Osteoblast (primary cell): ENCODE results near the gene FSHR. TPM values are rescaled to one million over a fixed set of nuclear protein-coding genes. Genes with fewer than 3 reads are reported as not detected.

Experiments
- DNase-seq: peaks from one replicate; pipeline ENCODE4 v3.0.0; 2011; ENCODE audit warnings: low spot score, mixed read lengths; ENCODE audit not compliant: insufficient read length; ENCODE audit errors: missing footprints
- H2AFZ ChIP-seq: 2 replicates; pipeline ENCODE4 v1.6.0; 2011; ENCODE audit warnings: mild to moderate bottlenecking, low read length
- H3K27ac ChIP-seq: 2 replicates; pipeline ENCODE4 v1.5.1; 2011; ENCODE audit warnings: mild to moderate bottlenecking, low read depth, low read length, moderate library complexity
- H3K27me3 ChIP-seq: 2 replicates; pipeline ENCODE4 v1.6.0; 2012; ENCODE audit warnings: mild to moderate bottlenecking, control low read depth, inconsistent platforms, low read length, moderate library complexity; ENCODE audit not compliant: insufficient read depth
- H3K36me3 ChIP-seq: 2 replicates; pipeline ENCODE4 v1.5.1; 2011; ENCODE audit warnings: mild to moderate bottlenecking, low read length, control low read depth, moderate library complexity; ENCODE audit not compliant: insufficient read depth
- H3K4me1 ChIP-seq: 2 replicates; pipeline ENCODE4 v1.5.1; 2011; ENCODE audit warnings: mild to moderate bottlenecking, low read length, control low read depth, moderate library complexity; ENCODE audit not compliant: insufficient read depth
- H3K4me2 ChIP-seq: 2 replicates; pipeline ENCODE4 v1.6.0; 2011; ENCODE audit warnings: mild to moderate bottlenecking, low read length; ENCODE audit not compliant: insufficient read depth
- H3K4me3 ChIP-seq: fragments of 200-600 bp; sonication (generic); 3 replicates; pipeline ENCODE4 v1.5.1; 2012; ENCODE audit warnings: mild to moderate bottlenecking, low read length, inconsistent platforms; ENCODE audit not compliant: insufficient read depth
- H3K79me2 ChIP-seq: 2 replicates; pipeline ENCODE4 v1.6.0; 2012; ENCODE audit warnings: mild to moderate bottlenecking, low read length, control low read depth, inconsistent platforms; ENCODE audit not compliant: insufficient read depth
- H3K9me3 ChIP-seq: 2 replicates; pipeline ENCODE4 v1.5.1; 2011; ENCODE audit warnings: low read depth, low read length, control low read depth
- H4K20me1 ChIP-seq: 2 replicates; pipeline ENCODE4 v1.6.0; 2012; ENCODE audit warnings: mild to moderate bottlenecking, low read length, control low read depth; ENCODE audit not compliant: insufficient read depth
- CTCF ChIP-seq: IDR thresholded peaks from 2 replicates; pipeline ENCODE4 v1.5.1; 2011; ENCODE audit warnings: mild to moderate bottlenecking, low read depth, low read length, moderate library complexity; ENCODE audit errors: extremely low read depth
- total RNA-seq: library from RNA; depleted of rRNA; stranded (reverse); fragments of >200 nt; gene quantifications from 2 replicates; pipeline ENCODE4 v1.2.3, GENCODE V29; 2012

Gene FSHR
- total RNA-seq, 1 donor, result 0.36 TPM

GRCh38 chr2:49189512-49190225 is 35.4 kb upstream of the FSHR start:
- H3K79me2 ChIP-seq, result no peaks in the 10 kb centered on the region
- H4K20me1 ChIP-seq, result no peaks in the 10 kb centered on the region
- H3K27me3 ChIP-seq, result no peaks in the 10 kb centered on the region
- H3K4me1 ChIP-seq, result no peaks in the 10 kb centered on the region
- no peak for DNase-seq
- H3K36me3 ChIP-seq, result no peaks in the 10 kb centered on the region
- TF ChIP-seq CTCF, result no peak
- no peaks in the 10 kb centered on the region for H3K9me3 ChIP-seq
- no peak overlapping the region for H2AFZ ChIP-seq
- H3K27ac ChIP-seq, result no peak overlapping the region
- H3K4me3 ChIP-seq, result no peak overlapping the region
- H3K4me2 ChIP-seq, result no peak overlapping the region

- Histone ChIP-seq H3K4me3 (no peak overlapping the region), H3K79me2 (no peaks in the 10 kb centered on the region), H4K20me1 (no peaks in the 10 kb centered on the region), H3K4me2 (no peak overlapping the region), H3K27ac (no peak overlapping the region), H2AFZ (no peak overlapping the region), H3K27me3 (no peaks in the 10 kb centered on the region), H3K4me1 (no peaks in the 10 kb centered on the region), H3K9me3 (no peaks in the 10 kb centered on the region), H3K36me3 (no peaks in the 10 kb centered on the region)
- no peak for TF ChIP-seq CTCF
- DNase-seq, result no peak
These were observed 31.8 kb upstream of the FSHR start for GRCh38 chr2:49186050-49186648.

GRCh38 chr2:49178656-49179055 is 24.3 kb upstream of the FSHR start:
- TF ChIP-seq CTCF, result no peak
- no peak overlapping the region for H3K4me3 ChIP-seq
- no peaks in the 10 kb centered on the region for H3K79me2 ChIP-seq
- H2AFZ ChIP-seq, result no peak overlapping the region
- H3K4me2 ChIP-seq, result no peak overlapping the region
- no peaks in the 10 kb centered on the region for H3K36me3 ChIP-seq
- no peaks in the 10 kb centered on the region for H3K4me1 ChIP-seq
- H3K27ac ChIP-seq, result no peak overlapping the region
- H4K20me1 ChIP-seq, result no peaks in the 10 kb centered on the region
- no peak for DNase-seq
- no peaks in the 10 kb centered on the region for H3K27me3 ChIP-seq
- H3K9me3 ChIP-seq, result no peaks in the 10 kb centered on the region

GRCh38 chr2:49177194-49177593 is 22.9 kb upstream of the FSHR start:
- H3K4me3 ChIP-seq, result no peak overlapping the region
- H3K27me3 ChIP-seq, result no peaks in the 10 kb centered on the region
- DNase-seq, result no peak
- no peak for TF ChIP-seq CTCF
- no peaks in the 10 kb centered on the region for H3K79me2 ChIP-seq
- no peaks in the 10 kb centered on the region for H4K20me1 ChIP-seq
- H3K9me3 ChIP-seq, result no peaks in the 10 kb centered on the region
- no peak overlapping the region for H3K4me2 ChIP-seq
- H2AFZ ChIP-seq, result no peak overlapping the region
- no peaks in the 10 kb centered on the region for H3K36me3 ChIP-seq
- no peaks in the 10 kb centered on the region for H3K4me1 ChIP-seq
- H3K27ac ChIP-seq, result no peak overlapping the region
